Kidney glomerular epithelial cell (primary cell): ENCODE results near the gene NFIA.

Experiments
- DNase-seq: peaks from one replicate; lab custom pipeline; 2025; lab: John Stamatoyannopoulos, UW

NFIA gene

GRCh38 chr1:61432616-61433388 is 350.4 kb downstream of the NFIA start:
- no peak for DNase-seq

GRCh38 chr1:61433646-61434045 is 351.3 kb downstream of the NFIA start:
- no peak for DNase-seq

GRCh38 chr1:61434276-61434675 is 351.9 kb downstream of the NFIA start:
- peak; percentile 92 for DNase-seq

GRCh38 chr1:61435226-61435625 is 352.9 kb downstream of the NFIA start:
- DNase-seq: no peak

GRCh38 chr1:61436016-61436415 is 353.7 kb downstream of the NFIA start:
- no peak for DNase-seq

GRCh38 chr1:61436491-61437120 is 354.2 kb downstream of the NFIA start:
- DNase-seq: no peak

GRCh38 chr1:61439234-61439633 is 356.9 kb downstream of the NFIA start:
- DNase-seq: no peak

GRCh38 chr1:61441723-61442262 is 359.4 kb downstream of the NFIA start:
- DNase-seq: no peak

GRCh38 chr1:61442544-61442943 is 360.2 kb downstream of the NFIA start:
- DNase-seq: no peak

GRCh38 chr1:61444288-61444687 is 361.9 kb downstream of the NFIA start:
- no peak for DNase-seq

GRCh38 chr1:61445269-61445825 is 363.0 kb downstream of the NFIA start:
- peak; percentile 7 for DNase-seq

GRCh38 chr1:61446531-61446991 is 364.2 kb downstream of the NFIA start:
- peak; percentile 86 for DNase-seq

GRCh38 chr1:61447106-61447967 is 365.0 kb downstream of the NFIA start:
- DNase-seq: no peak

- no peak for DNase-seq
Observed at GRCh38 chr1:61447968-61448430, 365.6 kb downstream of the NFIA start.

GRCh38 chr1:61448914-61449313 is 366.6 kb downstream of the NFIA start:
- DNase-seq: no peak

GRCh38 chr1:61449410-61449809 is 367.0 kb downstream of the NFIA start:
- no peak for DNase-seq

- DNase-seq: no peak
Observed at GRCh38 chr1:61450454-61450853, 368.1 kb downstream of the NFIA start.

- DNase-seq: no peak
Observed at GRCh38 chr1:61450872-61451571, 368.7 kb downstream of the NFIA start.

- DNase-seq: no peak
Observed at GRCh38 chr1:61451572-61451968, 369.2 kb downstream of the NFIA start.

GRCh38 chr1:61452176-61453035 is 370.0 kb downstream of the NFIA start:
- peak; percentile 86 for DNase-seq
